ENCODE measurements around the gene SEZ6. TPM values are rescaled to one million over a fixed set of nuclear protein-coding genes. Genes with fewer than 3 reads are reported as not detected.

SEZ6 gene
- total RNA-seq, 1 experiment from 2014 or later, result not detected

DNA sequence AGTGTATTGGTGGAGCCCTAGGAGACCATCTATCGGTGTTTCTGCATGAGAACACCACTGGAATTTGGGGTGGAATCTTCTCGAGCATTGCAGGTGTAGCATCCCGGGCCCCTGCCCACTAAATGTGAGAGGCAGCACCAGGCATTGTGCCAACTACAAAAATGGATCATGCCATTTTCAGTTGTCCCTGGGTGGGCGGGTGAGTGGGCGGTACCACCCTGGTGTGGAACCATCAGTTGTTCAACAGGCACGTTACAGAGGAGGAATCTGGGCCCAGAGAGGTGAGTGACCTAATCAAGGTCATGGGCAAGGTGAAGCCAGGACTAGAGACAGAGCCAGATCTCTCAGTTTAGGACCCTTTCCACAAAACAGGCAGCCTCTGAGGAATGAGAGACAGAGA lies 45.9 kb upstream of the SEZ6 start:
- DNase-seq (ENCODE audit: low read depth, low spot score) (no peak), ATAC-seq (no peak)
- TF ChIP-seq, protein P1, sequence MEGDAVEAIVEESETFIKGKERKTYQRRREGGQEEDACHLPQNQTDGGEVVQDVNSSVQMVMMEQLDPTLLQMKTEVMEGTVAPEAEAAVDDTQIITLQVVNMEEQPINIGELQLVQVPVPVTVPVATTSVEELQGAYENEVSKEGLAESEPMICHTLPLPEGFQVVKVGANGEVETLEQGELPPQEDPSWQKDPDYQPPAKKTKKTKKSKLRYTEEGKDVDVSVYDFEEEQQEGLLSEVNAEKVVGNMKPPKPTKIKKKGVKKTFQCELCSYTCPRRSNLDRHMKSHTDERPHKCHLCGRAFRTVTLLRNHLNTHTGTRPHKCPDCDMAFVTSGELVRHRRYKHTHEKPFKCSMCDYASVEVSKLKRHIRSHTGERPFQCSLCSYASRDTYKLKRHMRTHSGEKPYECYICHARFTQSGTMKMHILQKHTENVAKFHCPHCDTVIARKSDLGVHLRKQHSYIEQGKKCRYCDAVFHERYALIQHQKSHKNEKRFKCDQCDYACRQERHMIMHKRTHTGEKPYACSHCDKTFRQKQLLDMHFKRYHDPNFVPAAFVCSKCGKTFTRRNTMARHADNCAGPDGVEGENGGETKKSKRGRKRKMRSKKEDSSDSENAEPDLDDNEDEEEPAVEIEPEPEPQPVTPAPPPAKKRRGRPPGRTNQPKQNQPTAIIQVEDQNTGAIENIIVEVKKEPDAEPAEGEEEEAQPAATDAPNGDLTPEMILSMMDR (IDR thresholded peaks at IDR 0.05), result no peak
- TF ChIP-seq POLR2AphosphoS5 (IDR thresholded peaks at IDR 0.05; ENCODE audit: low read depth, low read length), result no peak
- Histone ChIP-seq H3K4me3 (ENCODE audit: low read depth in 2 of 2, low read length in 2 of 2) (no peak overlapping the region), H3K27ac (ENCODE audit: low read length) (no peak overlapping the region), H3K4me1 (ENCODE audit: control insufficient read depth, insufficient read depth, low read length) (no peaks in the 10 kb centered on the region), H3K36me3 (ENCODE audit: control insufficient read depth, insufficient read depth, low read length) (no peaks in the 10 kb centered on the region), H3K9me3 (ENCODE audit: control insufficient read depth, insufficient read depth, low read depth, low read length) (no peaks in the 10 kb centered on the region), H3K27me3 (ENCODE audit: control insufficient read depth, insufficient read depth, low read length) (peaks cover 13% of the 10 kb centered on the region)
- no TSS peak for BruUV-seq (replicated peaks)
- intact Hi-C loops (cut with micrococcal nuclease; ENCODE audit: unreplicated experiment) (no loop called here), in situ Hi-C loops (cut with HindIII; ENCODE audit: low pct_unique_long_range_greater_than_20kb, low sequenced_read_pairs) (no loop called here)
- POLR2A ChIA-PET, result interaction anchor here (0.6 to 0.7 kb wide), 2 partner anchors 16 to 107 kb away, joined by 3 to 4 read pairs; no protein-coding TSS in a partner anchor
- CTCF ChIA-PET, result interaction anchor here (1.5 kb wide), 1 partner anchor 86 kb away, joined by 4 read pairs; no protein-coding TSS in a partner anchor

DNA sequence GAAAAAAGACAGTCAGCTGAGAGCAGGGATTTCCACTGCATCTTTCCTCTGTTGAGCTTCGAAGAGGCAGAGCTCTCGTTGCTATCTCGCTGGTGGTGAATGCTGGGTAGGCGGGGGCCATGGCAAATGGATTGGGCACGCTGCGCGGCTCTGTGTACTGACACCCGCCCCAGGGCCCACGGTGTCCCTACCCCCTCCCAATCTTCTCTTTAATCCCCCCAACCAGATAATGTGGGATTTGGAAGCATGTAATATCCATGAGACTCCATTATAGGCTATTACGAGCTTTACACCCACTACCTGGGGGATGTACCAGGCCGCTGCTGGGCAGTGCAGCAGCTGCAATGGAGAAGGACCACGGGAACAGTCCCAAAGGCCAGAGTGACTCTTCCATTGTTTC lies 45.4 kb upstream of the SEZ6 start:
- TF ChIP-seq POLR2AphosphoS5 (IDR thresholded peaks at IDR 0.05; ENCODE audit: low read depth, low read length) (no peak), SIN3A (IDR thresholded peaks at IDR 0.05; ENCODE audit: borderline replicate concordance, insufficient read depth, low read depth, low read length) (no peak), TCF7L2 (IDR thresholded peaks at IDR 0.05; ENCODE audit: low read depth, low read length) (no peak)
- TF ChIP-seq, protein P1 (IDR thresholded peaks at IDR 0.05), result no peak
- TF ChIP-seq, protein P2, sequence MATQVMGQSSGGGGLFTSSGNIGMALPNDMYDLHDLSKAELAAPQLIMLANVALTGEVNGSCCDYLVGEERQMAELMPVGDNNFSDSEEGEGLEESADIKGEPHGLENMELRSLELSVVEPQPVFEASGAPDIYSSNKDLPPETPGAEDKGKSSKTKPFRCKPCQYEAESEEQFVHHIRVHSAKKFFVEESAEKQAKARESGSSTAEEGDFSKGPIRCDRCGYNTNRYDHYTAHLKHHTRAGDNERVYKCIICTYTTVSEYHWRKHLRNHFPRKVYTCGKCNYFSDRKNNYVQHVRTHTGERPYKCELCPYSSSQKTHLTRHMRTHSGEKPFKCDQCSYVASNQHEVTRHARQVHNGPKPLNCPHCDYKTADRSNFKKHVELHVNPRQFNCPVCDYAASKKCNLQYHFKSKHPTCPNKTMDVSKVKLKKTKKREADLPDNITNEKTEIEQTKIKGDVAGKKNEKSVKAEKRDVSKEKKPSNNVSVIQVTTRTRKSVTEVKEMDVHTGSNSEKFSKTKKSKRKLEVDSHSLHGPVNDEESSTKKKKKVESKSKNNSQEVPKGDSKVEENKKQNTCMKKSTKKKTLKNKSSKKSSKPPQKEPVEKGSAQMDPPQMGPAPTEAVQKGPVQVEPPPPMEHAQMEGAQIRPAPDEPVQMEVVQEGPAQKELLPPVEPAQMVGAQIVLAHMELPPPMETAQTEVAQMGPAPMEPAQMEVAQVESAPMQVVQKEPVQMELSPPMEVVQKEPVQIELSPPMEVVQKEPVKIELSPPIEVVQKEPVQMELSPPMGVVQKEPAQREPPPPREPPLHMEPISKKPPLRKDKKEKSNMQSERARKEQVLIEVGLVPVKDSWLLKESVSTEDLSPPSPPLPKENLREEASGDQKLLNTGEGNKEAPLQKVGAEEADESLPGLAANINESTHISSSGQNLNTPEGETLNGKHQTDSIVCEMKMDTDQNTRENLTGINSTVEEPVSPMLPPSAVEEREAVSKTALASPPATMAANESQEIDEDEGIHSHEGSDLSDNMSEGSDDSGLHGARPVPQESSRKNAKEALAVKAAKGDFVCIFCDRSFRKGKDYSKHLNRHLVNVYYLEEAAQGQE (IDR thresholded peaks at IDR 0.05; ENCODE audit: insufficient read depth in 1 of 2, low read depth in 2 of 2, low read length in 1 of 2), result no peak
- POLR2A ChIA-PET, result interaction anchor here (0.6 to 0.7 kb wide), 2 partner anchors 16 to 106 kb away, joined by 3 to 4 read pairs; no protein-coding TSS in a partner anchor
- H3K9me3 ChIP-seq (ENCODE audit: control insufficient read depth, insufficient read depth, low read depth, low read length), result no peaks in the 10 kb centered on the region
- H3K4me1 ChIP-seq (ENCODE audit: control insufficient read depth, insufficient read depth, low read length), result no peaks in the 10 kb centered on the region
- BruUV-seq (replicated peaks), result no TSS peak
- no peak overlapping the region for H3K27ac ChIP-seq (ENCODE audit: low read length)
- in situ Hi-C loops (cut with HindIII; ENCODE audit: low pct_unique_long_range_greater_than_20kb, low sequenced_read_pairs), result no loop called here
- intact Hi-C loops (cut with micrococcal nuclease; ENCODE audit: unreplicated experiment), result no loop called here
- ATAC-seq (no peak), DNase-seq (ENCODE audit: low read depth, low spot score) (no peak)
- H3K4me3 ChIP-seq (ENCODE audit: low read depth in 2 of 2, low read length in 2 of 2), result no peak overlapping the region
- peaks cover 13% of the 10 kb centered on the region for H3K27me3 ChIP-seq (ENCODE audit: control insufficient read depth, insufficient read depth, low read length)
- CTCF ChIA-PET, result interaction anchor here (1.5 kb wide), 1 partner anchor 86 kb away, joined by 4 read pairs; no protein-coding TSS in a partner anchor
- H3K36me3 ChIP-seq (ENCODE audit: control insufficient read depth, insufficient read depth, low read length), result no peaks in the 10 kb centered on the region

Data from Panc1 (cell line).